CD4-positive, alpha-beta T cell treated with Interleukin-6 at 100 ng/mL for 8 hours (primary cell): ENCODE results near the gene SERPINB1.
"Not testable (repeated sequence)": the region's sequence is repeated elsewhere in the genome, so short reads cannot be mapped to it uniquely, and the experiment has no call there.

ENCODE experiments used
- DNase-seq: peaks from one replicate; pipeline ENCODE4 v3.0.0-alpha.2; 2020; ENCODE audit warnings: mixed read lengths, low spot score

The SERPINB1 gene

DNA sequence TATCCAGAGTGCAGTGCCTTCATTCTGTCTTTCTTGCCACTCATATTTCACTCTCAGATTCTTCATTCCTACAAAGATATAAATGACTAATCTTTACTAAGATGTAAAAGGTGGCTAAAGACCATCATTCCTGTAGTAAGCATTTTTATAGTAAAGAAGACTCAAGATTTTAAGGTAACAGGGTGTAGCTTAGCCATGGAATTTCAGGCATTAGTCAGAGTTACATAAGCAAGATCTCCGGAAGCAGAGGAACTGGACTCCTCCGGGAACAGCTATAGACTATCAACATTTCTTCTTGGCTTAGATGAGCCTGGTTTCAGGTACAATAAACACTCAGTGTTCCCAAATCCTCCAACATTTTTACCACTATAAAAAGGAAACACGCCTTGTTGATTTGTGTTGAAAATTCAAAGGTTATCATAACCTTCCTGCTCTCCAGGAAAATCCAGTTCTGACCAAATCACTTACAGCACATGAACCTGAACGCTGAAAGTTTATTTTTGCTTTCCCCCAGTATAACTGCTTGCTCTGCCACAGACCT lies 23.7 kb downstream of the SERPINB1 start:
- DNase-seq: no peak

DNA sequence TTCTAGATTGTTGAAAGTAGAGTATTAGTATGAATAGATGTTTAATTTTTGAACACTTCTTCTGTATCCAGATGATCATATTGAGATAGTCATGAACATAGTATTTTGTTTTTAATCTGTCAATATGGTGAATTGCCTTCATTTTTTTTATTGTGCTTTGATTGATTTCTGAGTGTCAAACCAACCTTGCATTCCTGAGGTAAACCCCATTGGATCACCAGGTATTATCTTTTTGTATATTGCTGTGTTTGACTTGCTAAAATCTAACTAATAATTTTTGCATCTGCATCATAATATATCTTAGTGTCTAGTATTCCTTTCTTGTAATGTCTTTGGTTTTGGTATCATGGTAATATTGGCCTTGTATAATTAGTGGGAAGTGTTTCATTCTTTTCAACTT lies 25.5 kb downstream of the SERPINB1 start:
- DNase-seq: no peak

DNA sequence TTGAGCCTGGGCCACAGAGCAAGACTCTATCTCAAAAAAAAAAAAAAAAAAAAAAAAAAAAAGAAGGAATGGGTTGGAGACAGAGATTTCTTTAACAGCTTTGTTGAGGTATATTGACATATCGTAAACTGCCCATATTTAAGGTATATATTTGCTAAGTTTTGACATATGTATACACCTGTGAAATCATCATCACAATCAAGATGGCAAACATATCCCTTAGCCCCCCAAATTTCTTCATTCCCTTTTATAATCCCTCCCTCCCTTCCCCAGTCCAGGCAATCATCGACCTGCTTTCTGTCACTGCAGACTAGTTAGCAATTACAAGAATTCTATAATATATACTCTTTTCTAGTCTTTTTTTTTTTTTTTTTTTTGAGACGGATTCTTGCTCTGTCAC lies 29.0 kb downstream of the SERPINB1 start:
- DNase-seq: no peak

DNA sequence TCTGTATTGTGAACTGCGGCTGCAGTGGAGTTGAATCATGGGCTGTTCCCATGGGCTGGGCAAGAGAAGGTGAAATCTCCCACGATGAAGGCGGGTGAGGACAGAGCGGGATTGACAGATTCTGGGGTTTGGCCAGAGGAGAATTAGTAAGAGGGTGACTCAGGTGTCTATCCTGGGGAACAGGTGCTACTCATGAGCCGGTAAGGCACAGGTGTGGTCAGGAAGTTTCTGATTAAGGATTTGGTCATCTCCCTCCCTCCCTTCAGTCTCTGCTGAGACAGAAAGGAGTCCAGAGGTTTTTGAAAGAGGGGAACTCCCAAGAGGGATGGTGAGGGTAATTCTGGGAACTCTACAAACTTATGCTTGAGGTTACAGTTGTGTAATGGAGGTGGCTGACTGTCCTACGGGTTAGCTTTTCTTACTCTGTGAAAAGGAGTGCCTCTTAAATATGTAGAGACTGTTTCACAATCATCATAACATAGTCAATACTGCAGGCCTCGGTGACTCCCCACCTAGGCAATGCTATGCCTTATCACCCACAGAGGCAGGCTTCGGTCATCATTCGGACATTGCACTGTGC lies 31.5 kb downstream of the SERPINB1 start:
- DNase-seq: no peak

DNA sequence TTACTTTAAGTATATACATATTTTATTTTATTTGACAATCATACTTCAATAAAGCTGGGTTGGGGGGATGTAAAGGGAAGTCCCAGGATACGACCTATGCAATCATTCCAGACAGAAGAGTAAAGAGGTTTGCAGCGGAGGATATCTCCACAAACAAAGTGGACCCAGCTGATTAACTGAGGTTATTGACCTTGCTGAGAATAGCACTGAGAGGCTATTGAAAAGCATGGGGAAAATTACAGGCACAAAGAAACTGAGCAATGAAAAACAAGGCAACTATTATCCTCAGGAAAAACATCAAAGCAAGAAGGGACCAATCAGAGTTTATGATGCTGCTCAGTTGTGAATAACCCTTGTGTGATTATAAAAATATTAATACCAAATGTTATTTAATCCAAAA lies 32.6 kb downstream of the SERPINB1 start:
- DNase-seq: no peak

DNA sequence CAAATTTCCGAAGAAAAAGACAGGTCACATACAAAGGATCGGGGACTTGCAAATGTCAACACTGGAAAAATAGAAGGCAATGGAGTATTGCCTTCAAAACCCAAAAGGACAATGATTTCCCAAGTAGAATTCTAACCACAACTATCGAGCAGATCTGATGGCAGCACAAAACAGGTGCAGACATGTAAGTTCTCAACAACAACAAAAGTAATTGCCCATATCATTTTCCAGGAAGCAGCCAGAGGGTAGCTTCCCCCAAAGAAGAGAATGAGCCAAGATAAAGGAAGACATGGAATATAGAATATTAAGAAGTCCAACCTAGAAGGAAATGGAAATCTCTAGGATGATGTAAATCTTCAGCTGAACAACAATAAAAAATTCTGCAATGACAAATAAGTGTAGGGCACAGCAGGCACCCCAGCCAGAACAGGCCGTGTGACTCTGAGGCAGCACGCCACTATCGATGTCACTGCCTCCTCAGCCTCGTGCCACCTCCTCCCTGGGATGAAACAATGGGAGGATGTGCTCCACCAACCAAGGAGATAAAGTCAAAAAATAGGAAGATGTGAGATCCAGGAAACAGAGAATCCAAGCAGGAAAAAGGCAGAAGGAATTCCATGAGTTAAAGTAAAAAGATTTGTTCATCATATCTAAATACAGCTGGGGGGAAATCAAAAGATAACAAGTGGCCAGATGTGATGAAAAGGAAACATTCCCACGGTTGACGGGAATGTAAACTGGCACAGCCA lies 34.1 kb downstream of the SERPINB1 start:
- DNase-seq: no peak

DNA sequence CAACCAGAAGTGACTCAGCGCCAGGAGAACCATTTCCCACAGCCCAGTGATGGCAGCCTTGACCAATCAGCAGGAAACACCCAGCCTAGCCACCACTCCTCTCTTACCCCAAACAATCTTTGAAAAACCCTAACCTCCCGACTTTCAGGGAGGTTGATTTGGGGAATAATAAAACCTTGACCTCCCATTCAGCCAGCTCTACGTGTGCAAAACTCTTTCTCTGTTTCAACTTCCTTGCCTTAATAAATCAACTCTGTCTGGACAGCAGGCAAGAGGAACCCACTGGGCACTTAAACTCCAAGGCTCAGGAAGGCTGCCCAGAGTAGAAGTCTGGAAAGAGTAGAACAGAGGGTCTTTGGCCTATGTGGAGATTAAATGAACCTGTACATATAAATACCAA lies 35.0 kb downstream of the SERPINB1 start:
- no peak for DNase-seq

DNA sequence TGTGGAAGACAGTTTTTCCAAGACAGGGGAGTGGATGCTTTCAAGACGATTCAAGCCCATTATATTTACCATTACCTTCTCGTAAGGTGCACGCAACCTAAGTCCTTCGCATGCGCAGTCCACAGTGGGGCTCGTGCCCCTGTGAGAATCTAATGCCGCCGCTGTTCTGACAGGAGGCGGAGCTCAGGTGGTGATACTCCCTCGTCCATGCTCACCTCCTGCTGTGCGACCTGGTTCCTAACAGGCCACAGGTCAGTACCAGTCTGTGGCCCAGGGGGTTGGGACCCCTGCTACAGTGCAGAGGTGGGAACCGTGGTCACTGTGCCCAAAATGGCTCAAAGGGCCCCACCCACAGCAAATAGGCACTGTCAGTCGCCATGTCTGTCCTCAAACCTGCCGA lies 36.6 kb downstream of the SERPINB1 start:
- no peak for DNase-seq

DNA sequence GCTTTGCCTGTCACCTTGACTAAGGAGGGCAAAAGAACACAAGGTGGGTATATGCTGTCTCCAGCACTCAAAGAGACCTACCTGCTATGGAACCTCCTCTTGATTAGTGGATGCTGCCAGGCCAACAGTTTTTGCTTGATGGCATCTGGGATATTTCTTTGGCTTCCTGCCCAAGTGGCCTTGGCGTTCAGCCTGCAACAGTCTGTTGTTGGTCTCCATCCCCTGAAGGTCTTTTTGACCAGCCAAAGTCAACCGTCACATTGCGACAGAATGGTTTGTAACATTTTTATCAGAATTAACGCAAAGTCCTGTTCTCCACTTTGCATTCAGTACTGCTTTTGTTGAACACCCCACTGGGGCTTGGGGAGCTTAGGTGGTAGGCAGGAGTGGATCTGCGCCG lies 37.1 kb downstream of the SERPINB1 start:
- DNase-seq: no peak

DNA sequence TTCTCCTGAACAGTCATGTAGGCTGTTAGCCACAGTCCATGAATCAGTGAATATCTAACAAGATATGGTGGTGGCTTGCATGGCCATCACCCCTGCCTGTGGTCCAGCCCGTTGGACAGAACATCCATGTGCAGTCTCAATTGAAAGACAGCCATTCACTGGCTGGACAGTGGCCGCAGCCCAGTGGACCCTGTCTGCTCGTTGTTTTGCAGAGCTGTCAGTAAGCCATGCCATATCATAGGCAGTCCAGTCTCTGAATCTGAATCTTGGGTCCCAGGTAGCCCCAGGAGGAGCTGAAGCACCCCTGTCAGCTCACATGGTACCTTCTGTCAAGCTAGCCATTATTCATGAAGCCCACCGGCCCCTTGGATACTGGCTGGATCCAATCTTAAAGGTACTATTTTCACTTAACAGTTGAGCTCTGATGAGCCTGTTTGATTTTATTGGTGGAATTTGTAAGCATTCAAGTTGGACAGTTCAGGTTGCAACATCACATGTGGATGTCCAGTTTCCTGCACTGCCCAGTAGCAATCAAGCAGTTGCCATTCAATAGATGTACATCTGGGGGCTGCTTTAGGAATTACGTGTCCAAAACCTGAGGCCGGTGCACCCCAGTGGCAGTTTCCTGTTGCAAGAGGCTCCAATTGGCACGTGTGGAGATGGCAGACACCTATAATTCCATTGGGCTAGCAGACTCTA lies 37.8 kb downstream of the SERPINB1 start:
- DNase-seq: no peak

DNA sequence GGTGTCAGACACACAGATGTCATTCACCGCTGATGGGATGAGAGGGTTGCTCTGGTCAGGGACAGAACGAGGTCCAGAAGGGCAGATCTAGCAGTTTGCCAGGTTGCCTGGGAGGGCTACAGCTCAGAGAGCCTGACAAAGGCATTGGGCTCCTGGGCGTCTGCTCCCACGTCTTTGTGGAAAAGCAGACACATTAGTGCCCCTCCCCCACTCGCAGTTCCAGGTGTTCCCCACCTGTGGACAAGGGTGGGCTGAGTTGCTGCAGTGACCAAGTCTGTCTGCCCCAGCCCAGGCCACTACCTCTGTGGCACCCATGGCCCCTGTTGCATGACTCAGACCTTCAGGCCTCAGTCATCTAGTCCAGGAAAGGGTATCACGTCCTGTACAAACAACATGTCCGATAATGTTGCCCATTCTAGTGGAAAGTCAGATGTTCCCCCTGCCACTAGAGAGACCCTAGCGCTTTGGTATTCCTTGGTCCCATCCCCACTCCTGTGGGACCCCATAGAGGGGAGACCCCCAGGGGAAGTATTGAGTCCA lies 39.1 kb downstream of the SERPINB1 start:
- no peak for DNase-seq

DNA sequence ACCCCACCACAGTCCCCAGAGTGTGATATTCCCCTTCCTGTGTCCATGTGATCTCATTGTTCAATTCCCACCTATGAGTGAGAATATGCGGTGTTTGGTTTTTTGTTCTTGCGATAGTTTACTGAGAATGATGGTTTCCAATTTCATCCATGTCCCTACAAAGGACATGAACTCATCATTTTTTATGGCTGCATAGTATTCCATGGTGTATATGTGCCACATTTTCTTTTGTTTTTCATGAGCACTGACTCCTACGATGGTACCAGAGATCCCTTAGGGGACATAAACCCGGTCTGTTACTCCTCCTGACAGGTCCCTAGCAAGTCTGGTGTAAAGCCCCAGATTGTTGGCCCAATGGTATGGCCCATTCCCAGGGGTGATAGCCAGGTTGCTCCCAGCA lies 40.0 kb downstream of the SERPINB1 start:
- DNase-seq: not testable (repeated sequence)

DNA sequence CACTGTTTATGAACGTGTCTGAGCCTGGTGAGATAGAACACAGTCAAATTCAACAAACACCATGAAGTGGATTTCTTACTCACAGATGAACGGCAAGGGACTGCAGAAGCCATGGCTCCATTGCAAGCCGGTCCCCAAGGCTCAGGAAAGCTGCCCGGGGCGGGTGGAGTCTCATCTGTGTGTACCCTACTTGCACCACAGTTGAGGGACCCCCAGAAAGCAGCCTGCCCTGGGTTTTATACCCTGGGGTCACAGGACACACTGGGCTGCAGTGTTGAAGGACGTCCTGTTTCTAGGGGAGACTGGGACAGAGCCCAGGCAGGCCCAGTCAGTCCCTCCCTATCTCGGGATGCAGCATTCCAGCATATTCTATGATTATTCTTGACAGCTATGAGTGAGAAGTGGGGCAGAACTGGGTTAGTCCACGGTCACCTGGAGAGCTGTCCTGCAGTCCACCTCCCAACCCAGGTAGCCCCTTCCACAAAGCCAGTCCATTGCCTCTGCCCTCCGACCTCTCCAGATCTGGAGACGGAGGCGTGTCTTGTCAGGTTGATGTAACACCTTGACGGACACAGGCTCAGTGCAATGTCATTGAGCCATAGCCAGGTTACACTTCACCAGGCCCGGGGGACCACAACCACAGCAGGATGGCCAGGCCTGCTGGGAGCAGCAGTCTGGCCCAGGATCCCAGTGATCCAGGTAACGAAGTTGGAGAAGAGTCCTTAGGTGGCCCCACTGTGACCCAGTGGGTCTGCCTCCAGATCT lies 40.9 kb downstream of the SERPINB1 start:
- no peak for DNase-seq

DNA sequence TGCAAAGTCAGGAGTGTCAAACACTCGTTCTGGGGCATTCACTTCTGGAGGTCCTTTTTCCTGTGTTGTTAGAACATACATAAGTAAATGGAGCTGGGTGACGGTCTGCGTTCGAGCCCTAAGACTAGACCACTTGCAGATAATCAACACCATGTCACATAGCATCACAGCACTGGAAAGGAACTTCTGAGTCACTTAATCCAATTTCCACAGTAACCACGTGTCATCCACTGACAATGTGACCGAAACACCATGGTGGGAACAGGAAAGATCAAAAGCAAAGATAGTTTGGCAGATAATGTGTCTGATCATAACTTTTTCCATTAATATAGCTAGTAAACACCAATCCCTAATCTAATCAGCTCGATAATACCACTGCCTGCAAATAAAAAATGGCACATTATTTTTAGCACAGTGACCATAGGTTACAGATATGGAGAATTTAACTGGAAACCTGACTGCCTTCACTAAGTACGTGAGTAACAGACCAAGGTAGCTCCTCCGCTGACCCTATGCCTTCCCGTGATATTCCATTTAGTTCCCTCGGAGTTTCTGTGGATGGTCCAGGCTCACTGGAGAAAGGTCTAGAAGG lies 41.6 kb downstream of the SERPINB1 start:
- DNase-seq: no peak

DNA sequence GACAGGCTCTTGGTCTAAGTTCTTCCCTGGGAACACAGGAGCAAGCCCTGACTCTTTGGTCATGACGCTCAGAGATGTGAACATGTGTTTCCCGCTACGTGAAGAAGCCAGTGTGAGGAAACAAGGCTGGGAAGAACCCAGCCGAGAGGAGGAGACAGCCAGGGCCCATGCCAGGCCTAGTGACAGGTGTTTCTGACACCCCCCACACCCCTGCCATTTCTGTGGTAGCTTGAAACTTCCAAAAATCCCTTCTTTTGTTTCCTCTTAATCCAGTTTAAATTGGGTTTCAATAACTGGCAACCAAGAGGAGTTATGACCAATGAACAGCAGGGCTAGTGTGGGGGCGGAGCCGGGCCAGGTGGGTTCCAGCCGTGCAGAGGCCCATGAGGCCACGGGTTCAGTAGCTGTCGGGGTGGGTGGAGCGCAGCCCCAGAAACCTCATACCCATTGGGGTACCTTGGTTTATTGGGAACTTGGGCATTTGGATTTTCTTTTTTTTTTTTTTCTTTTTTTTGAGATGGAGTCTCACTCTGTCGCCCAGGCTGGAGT lies 43.0 kb downstream of the SERPINB1 start:
- no peak for DNase-seq

DNA sequence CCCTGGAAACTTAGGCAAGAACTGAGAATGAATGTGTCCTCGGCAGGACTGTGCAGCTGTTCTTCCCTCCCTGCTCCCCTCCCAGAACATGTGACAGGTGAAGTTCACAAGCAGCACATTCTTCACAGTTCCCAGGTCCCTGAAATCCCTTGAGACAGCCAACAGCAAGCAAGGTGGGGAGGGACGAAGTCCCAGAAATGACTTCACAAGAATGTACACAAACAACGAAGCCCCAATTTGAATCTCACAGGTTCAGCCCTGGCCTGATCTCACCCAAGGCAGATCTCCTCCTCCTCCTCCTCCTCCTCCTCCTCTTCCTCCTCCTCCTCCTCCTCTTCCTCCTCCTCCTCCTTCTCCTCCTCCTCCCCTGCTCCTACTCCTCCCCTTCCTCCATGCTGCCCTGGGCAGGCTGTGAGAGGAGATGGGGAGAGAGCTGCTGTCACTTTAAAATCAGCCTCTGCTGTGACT lies 44.1 kb downstream of the SERPINB1 start:
- DNase-seq: no peak

DNA sequence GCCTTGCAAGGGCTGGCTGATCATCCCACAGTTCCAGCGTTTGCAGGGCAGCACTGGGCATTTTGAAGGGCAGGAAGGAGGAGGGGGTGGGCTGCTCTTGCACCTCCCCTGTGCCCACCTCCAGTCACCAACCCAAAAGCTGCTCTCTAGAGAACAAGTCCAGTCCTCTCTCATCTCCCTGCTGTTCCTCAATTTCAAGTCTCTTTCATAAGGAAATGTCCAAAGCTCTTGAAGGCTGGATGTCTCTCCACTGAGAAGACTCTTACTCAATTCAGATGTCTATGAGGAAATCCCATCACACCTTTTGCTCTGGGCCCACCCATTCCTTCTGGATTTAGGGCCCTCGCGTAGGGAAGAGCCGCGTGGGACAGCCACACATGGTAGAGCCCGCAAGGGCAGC lies 44.8 kb downstream of the SERPINB1 start:
- no peak for DNase-seq

DNA sequence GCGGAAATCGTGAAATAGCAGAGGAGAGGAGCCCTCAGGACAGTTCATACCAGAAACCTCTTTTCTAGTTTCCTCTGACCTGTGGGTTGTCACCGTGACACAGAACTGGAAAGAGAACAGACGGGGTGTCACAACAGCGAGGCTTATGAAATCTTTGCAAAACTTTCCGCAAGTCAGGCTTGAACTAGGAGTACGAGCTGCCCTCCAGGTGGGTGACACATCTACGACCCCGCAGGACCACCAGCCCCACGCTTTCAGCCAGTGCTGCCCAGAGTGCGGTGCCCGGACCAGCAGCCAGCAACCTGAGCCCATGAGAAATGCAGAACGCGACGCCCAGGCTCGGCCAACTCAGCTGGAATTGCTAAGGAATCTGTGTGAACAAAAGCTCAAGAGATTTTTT lies 45.7 kb downstream of the SERPINB1 start:
- DNase-seq: no peak

DNA sequence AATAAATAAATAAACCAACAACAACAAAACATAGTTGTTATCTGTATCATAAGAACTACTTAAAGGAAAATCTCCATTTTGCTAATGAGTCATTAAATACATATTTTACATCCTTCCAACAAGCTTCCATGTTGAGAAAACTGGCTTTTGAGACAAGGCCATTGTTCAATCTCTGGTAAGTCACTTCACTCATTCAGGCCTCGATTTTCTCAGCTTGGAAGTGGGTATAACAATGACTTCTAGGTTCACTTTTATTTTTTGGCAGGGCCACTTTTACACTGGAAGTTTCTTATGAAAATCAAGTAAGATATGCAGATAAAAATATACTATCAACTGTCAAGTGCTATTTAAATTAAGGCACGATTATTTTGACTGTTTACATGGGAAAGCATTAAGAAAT lies 46.5 kb downstream of the SERPINB1 start:
- no peak for DNase-seq

DNA sequence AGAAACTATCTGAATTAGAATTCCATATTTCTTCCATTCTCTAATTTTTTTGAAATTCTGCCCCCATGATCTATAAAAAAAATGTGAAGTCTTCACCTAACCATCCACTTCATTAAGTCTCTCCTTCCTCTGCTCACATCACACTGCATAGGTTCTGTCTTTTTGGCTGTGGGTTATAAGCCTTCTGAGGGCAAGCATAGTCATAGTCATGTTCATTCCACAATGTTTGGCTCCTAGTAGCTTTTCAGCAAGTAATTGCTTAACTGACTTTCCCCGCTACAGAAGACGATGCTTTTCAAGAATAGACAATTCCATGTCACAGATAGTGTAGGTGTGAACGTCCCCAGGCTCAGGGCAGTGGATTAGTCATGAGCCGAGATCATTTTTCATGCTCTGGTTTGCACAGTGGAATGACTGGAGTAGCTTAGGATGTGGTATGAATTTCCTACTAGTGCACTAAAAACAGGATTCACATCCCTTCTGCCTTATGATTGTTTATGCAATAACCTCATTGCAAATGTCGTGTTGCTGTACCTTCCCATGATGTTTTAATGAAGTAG lies 47.4 kb downstream of the SERPINB1 start:
- no peak for DNase-seq
